ACC112 (cell line): Measurements from ENCODE around the gene PHTF2.

Source experiments
- H2AFZ ChIP-seq: fragments of 200-600 bp; sonication (generic); one replicate; pipeline ENCODE4 v1.6.0; 2017; ENCODE audit warnings: antibody characterized with exemption, low read length; ENCODE audit not compliant: unreplicated experiment
- H3K27ac ChIP-seq: fragments of 200-600 bp; sonication (generic); 2 replicates; pipeline ENCODE4 v1.5.1; 2014; ENCODE audit warnings: low read depth, mild to moderate bottlenecking, antibody characterized with exemption, low read length, moderate library complexity
- H3K27me3 ChIP-seq: fragments of 200-600 bp; sonication (generic); 2 replicates; pipeline ENCODE4 v1.6.1; 2014; ENCODE audit warnings: mild to moderate bottlenecking, antibody characterized with exemption, low read length, moderate library complexity, mixed read lengths; ENCODE audit not compliant: insufficient read depth
- H3K36me3 ChIP-seq: fragments of 200-600 bp; sonication (generic); 2 replicates; pipeline ENCODE4 v1.6.1; 2016; ENCODE audit warnings: mild to moderate bottlenecking, antibody characterized with exemption, low read length, moderate library complexity, mixed read lengths; ENCODE audit not compliant: insufficient read depth
- H3K4me1 ChIP-seq: fragments of 200-600 bp; sonication (generic); one replicate; pipeline ENCODE4 v1.6.1; 2016; ENCODE audit warnings: low read length, mixed read lengths; ENCODE audit not compliant: insufficient read depth, unreplicated experiment, control insufficient read depth
- H3K4me3 ChIP-seq: fragments of 200-600 bp; sonication (generic); 2 replicates; pipeline ENCODE4 v1.5.1; 2014; ENCODE audit warnings: mild to moderate bottlenecking, low read depth, low read length
- H3K79me2 ChIP-seq: fragments of 200-600 bp; sonication (generic); one replicate; pipeline ENCODE4 v1.6.0; 2016; ENCODE audit warnings: low read length; ENCODE audit not compliant: control insufficient read depth, unreplicated experiment, insufficient read depth

PHTF2 gene

GRCh38 chr7:77923419-77923818 is 124.8 kb downstream of the PHTF2 start:
- Histone ChIP-seq H3K27me3 (no peaks in the 10 kb centered on the region), H3K79me2 (no peaks in the 10 kb centered on the region), H3K4me1 (no peaks in the 10 kb centered on the region), H3K27ac (no peak overlapping the region), H2AFZ (no peak overlapping the region), H3K4me3 (no peak overlapping the region), H3K36me3 (no peaks in the 10 kb centered on the region)

GRCh38 chr7:77930496-77930895 is 131.9 kb downstream of the PHTF2 start:
- Histone ChIP-seq H3K79me2 (no peaks in the 10 kb centered on the region), H3K4me1 (no peaks in the 10 kb centered on the region), H2AFZ (no peak overlapping the region), H3K27ac (no peak overlapping the region), H3K4me3 (no peak overlapping the region), H3K36me3 (no peaks in the 10 kb centered on the region), H3K27me3 (no peaks in the 10 kb centered on the region)

DNA sequence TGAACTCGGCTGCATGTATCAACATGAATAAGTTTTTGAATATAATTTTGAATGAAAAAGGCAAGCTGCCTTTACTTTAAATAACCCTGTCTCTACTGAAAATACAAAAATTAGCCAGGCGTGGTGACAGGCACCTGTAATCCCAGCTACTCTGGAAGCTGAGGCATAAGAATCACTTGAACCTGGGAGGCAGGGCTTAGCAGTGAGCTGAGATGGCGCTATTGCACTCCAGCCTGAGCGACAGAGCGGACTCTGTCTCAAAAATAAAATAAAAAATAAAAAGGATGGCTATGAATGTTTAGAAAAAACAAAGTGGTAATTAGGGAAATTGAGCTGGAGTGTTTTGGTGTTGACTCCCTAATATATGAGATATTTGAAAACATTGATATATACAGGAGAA is 133.3 kb downstream of the PHTF2 start:
- no peaks in the 10 kb centered on the region for H3K27me3 ChIP-seq
- H3K79me2 ChIP-seq, result no peaks in the 10 kb centered on the region
- no peaks in the 10 kb centered on the region for H3K36me3 ChIP-seq
- H3K4me1 ChIP-seq, result no peaks in the 10 kb centered on the region
- no peak overlapping the region for H2AFZ ChIP-seq
- H3K27ac ChIP-seq, result no peak overlapping the region
- H3K4me3 ChIP-seq, result no peak overlapping the region

DNA sequence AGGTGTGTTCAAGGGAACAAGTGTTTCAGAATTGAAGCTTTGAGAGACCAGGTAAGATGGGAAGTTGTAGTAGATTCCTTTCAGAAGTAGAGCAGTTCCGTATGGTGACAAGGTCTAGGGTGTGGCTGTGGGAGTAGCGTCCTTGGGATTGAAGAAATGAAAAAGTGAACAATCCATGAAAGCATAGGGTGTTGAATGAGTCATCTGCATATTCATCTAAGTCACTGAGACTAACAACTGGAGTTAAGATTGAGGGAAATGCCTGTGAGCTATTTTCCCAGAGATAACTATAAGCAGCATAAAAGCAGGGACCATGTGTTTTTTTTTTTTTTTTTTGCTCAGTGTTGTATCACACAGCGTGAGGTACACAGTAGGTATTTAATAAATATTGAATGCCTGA is 134.8 kb downstream of the PHTF2 start:
- Histone ChIP-seq H3K4me1 (no peaks in the 10 kb centered on the region), H3K36me3 (no peaks in the 10 kb centered on the region), H3K79me2 (no peaks in the 10 kb centered on the region), H3K4me3 (no peak overlapping the region), H2AFZ (no peak overlapping the region), H3K27ac (no peak overlapping the region), H3K27me3 (no peaks in the 10 kb centered on the region)

- no peaks in the 10 kb centered on the region for H3K27me3 ChIP-seq
- H3K4me1 ChIP-seq, result no peaks in the 10 kb centered on the region
- H3K27ac ChIP-seq, result no peak overlapping the region
- H3K79me2 ChIP-seq, result no peaks in the 10 kb centered on the region
- H3K36me3 ChIP-seq, result no peaks in the 10 kb centered on the region
- no peak overlapping the region for H3K4me3 ChIP-seq
- H2AFZ ChIP-seq, result no peak overlapping the region
Observed at GRCh38 chr7:77935652-77936348, 137.2 kb downstream of the PHTF2 start.

- H2AFZ ChIP-seq, result no peak overlapping the region
- H3K79me2 ChIP-seq, result no peaks in the 10 kb centered on the region
- no peaks in the 10 kb centered on the region for H3K4me1 ChIP-seq
- H3K27me3 ChIP-seq, result no peaks in the 10 kb centered on the region
- H3K27ac ChIP-seq, result no peak overlapping the region
- H3K36me3 ChIP-seq, result no peaks in the 10 kb centered on the region
- H3K4me3 ChIP-seq, result no peak overlapping the region
Observed at GRCh38 chr7:77940647-77941046, 142.1 kb downstream of the PHTF2 start.

DNA sequence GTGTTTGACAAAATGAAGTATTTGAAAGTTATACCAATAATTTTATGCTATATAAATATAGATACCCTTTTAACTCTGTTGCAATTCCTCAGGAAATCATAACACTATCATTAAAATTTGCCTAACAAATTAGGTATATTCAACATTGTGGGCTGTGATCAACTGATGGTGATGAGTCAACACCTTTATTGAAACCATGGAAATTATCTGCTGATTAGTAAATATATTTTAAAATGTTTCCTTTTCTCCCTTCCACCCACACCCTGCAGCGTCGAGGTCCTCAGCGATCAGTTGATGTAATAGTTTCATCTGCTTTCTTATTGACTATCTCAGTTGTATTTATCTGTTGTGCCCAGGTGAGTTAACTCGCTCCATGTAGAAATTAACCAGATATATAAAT is 143.9 kb downstream of the PHTF2 start:
- Histone ChIP-seq H3K27me3 (no peaks in the 10 kb centered on the region), H3K4me3 (no peak overlapping the region), H3K36me3 (no peaks in the 10 kb centered on the region), H2AFZ (no peak overlapping the region), H3K79me2 (no peaks in the 10 kb centered on the region), H3K4me1 (no peaks in the 10 kb centered on the region), H3K27ac (no peak overlapping the region)

DNA sequence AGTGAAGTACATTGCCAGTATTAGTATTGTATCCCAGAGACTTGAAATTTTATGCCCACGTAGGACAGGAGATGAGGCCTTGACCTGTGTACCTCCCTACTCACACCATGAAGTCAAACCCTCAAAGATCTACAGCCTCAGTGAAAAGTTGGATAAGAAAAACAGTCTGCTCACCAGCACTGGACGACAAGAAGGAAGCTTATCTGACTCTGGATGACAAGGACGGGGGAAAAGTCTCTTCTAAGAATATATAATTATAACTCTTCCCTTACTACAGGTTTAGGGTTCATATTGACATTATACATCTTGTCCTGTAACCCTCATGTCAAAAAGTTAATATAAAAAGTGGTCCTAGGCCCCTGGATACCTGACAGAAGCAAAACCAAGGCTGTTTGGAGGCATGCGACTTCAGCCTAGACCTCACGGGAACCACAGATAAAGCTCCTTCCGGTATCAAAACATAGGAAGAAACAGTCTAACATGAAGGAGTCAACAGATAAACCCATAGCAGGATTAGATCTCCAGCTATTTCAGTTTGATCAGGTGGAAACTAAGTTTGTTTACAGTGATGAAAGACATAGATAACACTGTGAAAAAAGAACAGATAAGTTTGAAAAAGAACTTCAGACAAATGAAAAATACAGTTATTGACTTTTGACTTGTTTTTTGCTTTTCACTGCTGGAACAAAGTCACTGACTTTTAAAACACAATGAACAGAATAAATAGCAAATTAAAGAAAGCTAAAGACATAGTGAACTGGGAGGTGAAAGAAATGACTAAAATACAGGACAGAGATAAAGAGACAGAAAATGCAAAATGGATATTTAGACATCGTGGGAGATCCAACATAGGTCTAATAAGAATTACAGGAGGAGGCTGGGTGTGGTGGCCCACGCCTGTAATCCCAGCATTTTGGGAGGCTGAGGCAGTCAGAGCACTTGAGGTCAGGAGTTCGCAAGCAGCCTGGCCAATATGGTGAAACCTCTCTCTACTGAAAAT is 145.9 kb downstream of the PHTF2 start:
- Histone ChIP-seq H3K27me3 (no peaks in the 10 kb centered on the region), H3K27ac (no peak overlapping the region), H2AFZ (no peak overlapping the region), H3K36me3 (no peaks in the 10 kb centered on the region), H3K4me1 (no peaks in the 10 kb centered on the region), H3K79me2 (no peaks in the 10 kb centered on the region), H3K4me3 (no peak overlapping the region)

DNA sequence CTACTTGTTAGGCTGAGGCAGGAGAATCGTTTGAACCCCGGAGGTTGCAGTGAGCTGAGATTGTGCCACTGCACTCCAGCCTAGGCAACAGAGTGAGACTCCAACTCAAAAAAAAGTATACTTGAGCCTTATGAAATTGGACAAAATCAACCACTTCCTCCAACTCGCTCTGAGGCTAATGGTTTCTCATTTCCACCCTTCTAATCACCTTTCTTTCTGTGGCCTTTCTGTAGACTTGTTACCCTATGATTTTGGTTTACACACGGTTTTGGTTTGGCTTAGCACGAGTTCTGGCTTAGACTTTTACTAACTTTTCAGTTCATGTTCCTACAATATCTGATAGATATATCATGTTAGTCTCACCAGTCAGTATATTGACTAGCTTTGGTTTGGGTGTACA is 152.0 kb downstream of the PHTF2 start:
- Histone ChIP-seq H3K4me1 (no peaks in the 10 kb centered on the region), H3K27ac (no peak overlapping the region), H2AFZ (no peak overlapping the region), H3K4me3 (no peak overlapping the region), H3K27me3 (no peaks in the 10 kb centered on the region), H3K79me2 (no peaks in the 10 kb centered on the region), H3K36me3 (no peaks in the 10 kb centered on the region)

DNA sequence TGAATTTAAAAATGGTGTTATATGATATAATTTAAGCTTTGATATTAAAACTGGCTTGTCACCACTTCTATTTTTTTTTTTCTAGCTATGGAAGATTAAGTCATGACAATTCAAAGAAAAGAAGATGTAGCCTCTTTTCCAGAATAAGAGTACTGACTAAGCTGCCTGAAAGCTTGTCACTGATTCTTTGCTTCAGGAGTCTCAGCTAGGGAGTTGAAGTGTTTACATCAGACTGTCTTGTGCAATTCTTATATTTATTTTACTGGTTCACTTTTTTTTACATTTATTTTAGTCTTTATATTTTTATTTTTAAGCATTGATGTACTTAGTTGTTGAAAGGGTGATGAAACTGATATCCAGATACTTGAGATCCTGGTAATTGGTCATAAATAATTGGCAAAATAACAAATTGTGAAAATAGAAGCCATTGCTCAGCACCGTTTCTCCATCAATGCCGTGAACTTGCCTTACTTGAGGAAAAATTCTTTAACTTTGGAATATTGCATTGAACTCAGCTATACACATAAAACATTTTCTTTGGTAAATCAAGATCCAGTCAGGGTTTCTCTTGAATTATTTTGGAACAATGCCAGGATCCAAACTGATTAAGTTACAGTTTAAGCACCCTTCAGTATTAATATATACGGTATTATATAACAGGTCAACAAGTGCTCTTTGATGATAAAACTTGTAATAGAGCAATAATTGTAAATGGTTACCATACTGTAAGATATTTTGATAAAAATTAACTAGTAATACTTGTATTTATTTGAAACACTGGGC is 156.4 kb downstream of the PHTF2 start:
- no peaks in the 10 kb centered on the region for H3K27me3 ChIP-seq
- no peaks in the 10 kb centered on the region for H3K4me1 ChIP-seq
- H3K27ac ChIP-seq, result no peak overlapping the region
- no peaks in the 10 kb centered on the region for H3K36me3 ChIP-seq
- H3K79me2 ChIP-seq, result no peaks in the 10 kb centered on the region
- H3K4me3 ChIP-seq, result no peak overlapping the region
- H2AFZ ChIP-seq, result no peak overlapping the region
